Endothelial cell (in vitro differentiated cells): ENCODE data around the gene ADAMTS12. TPM values are rescaled to one million over a fixed set of nuclear protein-coding genes. Genes with fewer than 3 reads are reported as not detected.
A peak's percentile ranks its signal among the peaks of the same experiment; 100 is the strongest.

Experiments
- DNase-seq: peaks from one replicate; pipeline ENCODE4 v3.0.0; 2021; ENCODE audit warnings: low spot score
- H3K27ac Mint-ChIP-seq: one replicate; pipeline ENCODE4 v1.8.0; 2021; ENCODE audit warnings: mixed read lengths, inconsistent platforms; ENCODE audit not compliant: unreplicated experiment
- H3K27me3 Mint-ChIP-seq: one replicate; pipeline ENCODE4 v1.8.0; 2021; ENCODE audit warnings: mild to moderate bottlenecking, moderate library complexity, mixed read lengths, inconsistent platforms; ENCODE audit not compliant: unreplicated experiment
- H3K36me3 Mint-ChIP-seq: one replicate; pipeline ENCODE4 v1.8.0; 2021; ENCODE audit warnings: mild to moderate bottlenecking, low read depth, mixed read lengths, inconsistent platforms; ENCODE audit not compliant: unreplicated experiment
- H3K4me1 Mint-ChIP-seq: one replicate; pipeline ENCODE4 v1.8.0; 2021; ENCODE audit warnings: mild to moderate bottlenecking, mixed read lengths, inconsistent platforms; ENCODE audit not compliant: unreplicated experiment
- H3K4me3 Mint-ChIP-seq: one replicate; pipeline ENCODE4 v1.8.0; 2021; ENCODE audit warnings: mild to moderate bottlenecking, mixed read lengths, inconsistent platforms; ENCODE audit not compliant: unreplicated experiment
- H3K9me3 Mint-ChIP-seq: one replicate; pipeline ENCODE4 v1.8.0; 2021; ENCODE audit warnings: mixed read lengths, inconsistent platforms; ENCODE audit not compliant: unreplicated experiment
- CTCF ChIP-seq: fragments of 200-600 bp; sonication (generic); IDR thresholded peaks from one replicate; pipeline ENCODE4 v1.5.0; 2021; ENCODE audit warnings: antibody characterized with exemption; ENCODE audit not compliant: unreplicated experiment
- total RNA-seq: library from RNA; stranded (reverse); fragmentation: NEBNext Ultra II Directional; extraction: Animal tissue kit (Norgen Biotek cat#: 25700); gene quantifications from one replicate; pipeline ENCODE4 v1.2.1, GENCODE V29; 2021; ENCODE audit not compliant: unreplicated experiment

The ADAMTS12 gene
- total RNA-seq, 1 donor from 2014 or later: 9.8 TPM

- DNase-seq: no peak
- Mint-ChIP-seq H3K36me3 (peaks cover 4% of the 10 kb centered on the region), H3K4me1 (no peaks in the 10 kb centered on the region), H3K4me3 (no peak overlapping the region), H3K9me3 (no peaks in the 10 kb centered on the region), H3K27me3 (no peaks in the 10 kb centered on the region), H3K27ac (no peak overlapping the region)
- TF ChIP-seq CTCF: no peak
These were observed 13.6 kb upstream of the ADAMTS12 start for GRCh38 chr5:33905381-33905780.

- DNase-seq: no peak
- TF ChIP-seq CTCF: no peak
- Mint-ChIP-seq H3K4me1 (no peaks in the 10 kb centered on the region), H3K36me3 (peaks cover 4% of the 10 kb centered on the region), H3K4me3 (no peak overlapping the region), H3K27me3 (no peaks in the 10 kb centered on the region), H3K27ac (no peak overlapping the region), H3K9me3 (no peaks in the 10 kb centered on the region)
These were observed 11.3 kb upstream of the ADAMTS12 start for GRCh38 chr5:33903118-33903517.

GRCh38 chr5:33901156-33901555, 9.4 kb upstream of the ADAMTS12 start:
- Mint-ChIP-seq H3K4me1 (no peaks in the 10 kb centered on the region), H3K27ac (no peak overlapping the region), H3K4me3 (no peak overlapping the region), H3K36me3 (no peaks in the 10 kb centered on the region), H3K9me3 (no peaks in the 10 kb centered on the region), H3K27me3 (no peaks in the 10 kb centered on the region)
- no peak for DNase-seq
- no peak for TF ChIP-seq CTCF

GRCh38 chr5:33894566-33894965, 2.8 kb upstream of the ADAMTS12 start:
- Mint-ChIP-seq H3K4me1 (peaks cover 16% of the 10 kb centered on the region), H3K27ac (no peak overlapping the region), H3K27me3 (peaks cover 8% of the 10 kb centered on the region), H3K4me3 (no peak overlapping the region), H3K9me3 (no peaks in the 10 kb centered on the region), H3K36me3 (no peaks in the 10 kb centered on the region)
- TF ChIP-seq CTCF: no peak
- DNase-seq: no peak

- TF ChIP-seq CTCF: no peak
- Mint-ChIP-seq H3K36me3 (no peaks in the 10 kb centered on the region), H3K4me1 (peaks cover 16% of the 10 kb centered on the region), H3K4me3 (peak overlapping the region; percentile 87), H3K27ac (no peak overlapping the region), H3K9me3 (no peaks in the 10 kb centered on the region), H3K27me3 (peaks cover 8% of the 10 kb centered on the region)
- DNase-seq: no peak
These were observed 889 bp upstream of the ADAMTS12 start for GRCh38 chr5:33892620-33893137.
